ENCODE results near the gene TTC23.

DNA sequence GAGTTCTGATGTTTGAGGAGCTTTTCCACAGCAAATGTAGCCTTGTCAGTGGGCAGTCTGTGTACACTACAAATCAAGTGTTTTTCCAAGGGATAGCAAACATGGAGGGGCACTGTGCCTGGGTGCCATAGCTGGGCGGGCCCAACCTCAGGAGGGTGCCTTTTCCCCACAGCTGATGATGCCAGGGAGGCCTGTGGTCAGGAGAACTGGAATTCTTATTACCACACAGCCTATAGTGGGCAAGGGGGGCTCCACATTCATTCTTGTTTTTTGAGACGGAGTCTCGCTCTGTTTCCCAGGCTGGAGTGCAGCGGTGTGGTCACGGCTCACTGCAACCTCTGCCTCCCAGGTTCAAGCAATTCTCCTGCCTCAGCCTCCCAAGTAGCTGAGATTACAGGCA, 102.7 kb downstream of the TTC23 start:
- TF ChIP-seq, protein P1, sequence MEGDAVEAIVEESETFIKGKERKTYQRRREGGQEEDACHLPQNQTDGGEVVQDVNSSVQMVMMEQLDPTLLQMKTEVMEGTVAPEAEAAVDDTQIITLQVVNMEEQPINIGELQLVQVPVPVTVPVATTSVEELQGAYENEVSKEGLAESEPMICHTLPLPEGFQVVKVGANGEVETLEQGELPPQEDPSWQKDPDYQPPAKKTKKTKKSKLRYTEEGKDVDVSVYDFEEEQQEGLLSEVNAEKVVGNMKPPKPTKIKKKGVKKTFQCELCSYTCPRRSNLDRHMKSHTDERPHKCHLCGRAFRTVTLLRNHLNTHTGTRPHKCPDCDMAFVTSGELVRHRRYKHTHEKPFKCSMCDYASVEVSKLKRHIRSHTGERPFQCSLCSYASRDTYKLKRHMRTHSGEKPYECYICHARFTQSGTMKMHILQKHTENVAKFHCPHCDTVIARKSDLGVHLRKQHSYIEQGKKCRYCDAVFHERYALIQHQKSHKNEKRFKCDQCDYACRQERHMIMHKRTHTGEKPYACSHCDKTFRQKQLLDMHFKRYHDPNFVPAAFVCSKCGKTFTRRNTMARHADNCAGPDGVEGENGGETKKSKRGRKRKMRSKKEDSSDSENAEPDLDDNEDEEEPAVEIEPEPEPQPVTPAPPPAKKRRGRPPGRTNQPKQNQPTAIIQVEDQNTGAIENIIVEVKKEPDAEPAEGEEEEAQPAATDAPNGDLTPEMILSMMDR (IDR thresholded peaks at IDR 0.05; ENCODE audit: insufficient read depth, low read length) = no peak
- TF ChIP-seq GABPA (IDR thresholded peaks at IDR 0.05; ENCODE audit: low read depth) (no peak), POLR2AphosphoS5 (IDR thresholded peaks at IDR 0.05; ENCODE audit: low read depth) (no peak), SPI1 (IDR thresholded peaks at IDR 0.05; ENCODE audit: borderline replicate concordance, low read depth) (no peak), REST (IDR thresholded peaks at IDR 0.05; ENCODE audit: insufficient replicate concordance, low read depth) (no peak)
